GM18498 (cell line): Measurements from ENCODE around the gene BCAP31.
"Not testable (repeated sequence)": the region's sequence is repeated elsewhere in the genome, so short reads cannot be mapped to it uniquely, and the experiment has no call there.

ENCODE experiments used
- ATAC-seq: cut with Tn5 transposase; IDR thresholded peaks from one replicate; pipeline ENCODE4 v1.9.1; 2021; ENCODE audit warnings: mild to moderate bottlenecking, moderate library complexity; ENCODE audit not compliant: unreplicated experiment

Gene BCAP31

DNA sequence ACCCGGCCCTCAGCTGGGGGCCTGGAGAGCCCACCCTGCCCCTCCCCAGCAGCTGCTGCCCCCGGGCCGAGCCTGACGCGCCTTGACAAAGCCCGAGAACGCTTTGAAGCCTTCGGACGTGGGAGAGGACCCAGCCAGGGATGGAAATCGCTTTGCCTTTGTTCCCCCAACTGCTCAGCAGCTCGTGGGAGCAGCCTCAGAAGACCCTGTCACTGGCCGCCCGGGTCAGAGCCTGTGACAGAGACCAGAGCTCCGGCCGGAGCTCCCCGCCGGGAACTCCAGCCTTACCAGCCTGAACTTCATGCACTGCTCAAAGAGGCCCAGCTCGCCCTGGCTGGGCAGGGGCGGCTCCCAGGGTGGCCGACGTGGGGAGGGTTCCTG is 39.0 kb downstream of the BCAP31 start:
- no peak for ATAC-seq

GRCh38 chrX:153684467-153685155 is 39.6 kb downstream of the BCAP31 start:
- no peak for ATAC-seq

- not testable (repeated sequence) for ATAC-seq
Observed at GRCh38 chrX:153683486-153683885, 40.7 kb downstream of the BCAP31 start.

DNA sequence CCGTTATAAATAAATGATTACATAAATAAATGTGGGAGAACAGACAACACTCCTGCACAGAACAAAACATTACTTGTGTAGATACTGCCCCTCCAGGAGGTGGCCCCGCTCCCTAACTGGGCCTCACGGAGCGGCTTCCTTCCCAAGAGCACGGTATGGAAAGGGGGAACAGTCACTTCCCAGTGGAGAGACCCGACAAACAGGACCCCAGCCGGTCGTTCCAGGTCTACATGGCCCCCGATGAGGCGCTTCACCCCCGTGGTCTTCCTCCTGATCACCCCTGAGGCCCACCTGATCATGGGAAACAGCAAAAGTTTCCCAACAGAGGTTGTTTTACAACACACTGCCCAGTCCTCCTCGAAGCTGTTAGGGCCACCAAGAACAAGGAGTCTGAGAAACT is 43.0 kb downstream of the BCAP31 start:
- ATAC-seq: no peak

- ATAC-seq: no peak
Observed at GRCh38 chrX:153674219-153674851, 49.9 kb downstream of the BCAP31 start.

GRCh38 chrX:153673428-153674218 is 50.6 kb downstream of the BCAP31 start, which contains the start of gene PNCK:
Gene PNCK, minus strand, starts transcription at chrX:153673813. Its CDS starts 737 bp downstream, at chrX:153673076.
- no peak for ATAC-seq

GRCh38 chrX:153672531-153673427 is 51.4 kb downstream of the BCAP31 start:
- no peak for ATAC-seq

- no peak for ATAC-seq
Observed at GRCh38 chrX:153671589-153672530, 52.3 kb downstream of the BCAP31 start.

DNA sequence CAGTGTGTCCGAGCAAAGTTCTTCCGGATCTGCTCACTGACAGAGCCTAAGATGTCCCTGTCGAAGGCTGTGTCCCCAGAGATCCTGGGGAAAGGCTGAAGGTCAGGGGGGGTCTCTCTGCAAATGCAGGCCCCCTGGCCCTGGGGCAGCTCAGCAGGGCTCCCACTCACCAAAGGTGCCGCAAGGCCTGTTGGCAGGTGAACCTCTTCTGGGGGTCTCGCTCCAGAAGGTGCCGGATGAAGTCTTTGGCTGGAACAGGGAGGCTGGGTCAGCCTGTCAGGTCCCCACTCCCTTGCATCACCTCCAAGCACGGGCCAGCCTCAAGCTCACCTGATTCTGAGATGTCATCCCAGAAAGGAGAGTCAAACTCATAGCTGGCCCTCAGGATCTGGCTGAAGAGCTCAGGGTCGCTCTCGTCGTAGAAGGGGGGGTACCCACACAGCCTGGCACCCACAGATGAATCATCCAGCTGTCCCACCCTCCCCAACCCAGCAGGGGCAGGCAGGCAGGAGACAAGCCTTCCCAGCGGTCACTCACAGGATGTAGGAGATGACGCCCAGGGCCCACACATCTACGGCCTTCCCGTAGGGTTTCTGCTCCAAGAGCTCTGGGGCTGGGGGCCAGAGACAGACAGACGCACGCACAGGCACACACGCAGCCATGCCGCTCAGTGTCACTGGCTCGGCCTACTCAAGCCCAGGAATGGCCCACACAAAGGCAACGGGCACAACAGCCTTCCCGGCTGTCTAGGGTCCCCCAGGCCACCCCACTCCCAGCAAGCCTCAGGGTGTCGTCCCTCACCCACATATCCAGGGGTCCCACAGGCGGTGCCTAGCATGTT is 53.2 kb downstream of the BCAP31 start:
- ATAC-seq: no peak

- no peak for ATAC-seq
Observed at GRCh38 chrX:153669901-153670731, 54.1 kb downstream of the BCAP31 start.

DNA sequence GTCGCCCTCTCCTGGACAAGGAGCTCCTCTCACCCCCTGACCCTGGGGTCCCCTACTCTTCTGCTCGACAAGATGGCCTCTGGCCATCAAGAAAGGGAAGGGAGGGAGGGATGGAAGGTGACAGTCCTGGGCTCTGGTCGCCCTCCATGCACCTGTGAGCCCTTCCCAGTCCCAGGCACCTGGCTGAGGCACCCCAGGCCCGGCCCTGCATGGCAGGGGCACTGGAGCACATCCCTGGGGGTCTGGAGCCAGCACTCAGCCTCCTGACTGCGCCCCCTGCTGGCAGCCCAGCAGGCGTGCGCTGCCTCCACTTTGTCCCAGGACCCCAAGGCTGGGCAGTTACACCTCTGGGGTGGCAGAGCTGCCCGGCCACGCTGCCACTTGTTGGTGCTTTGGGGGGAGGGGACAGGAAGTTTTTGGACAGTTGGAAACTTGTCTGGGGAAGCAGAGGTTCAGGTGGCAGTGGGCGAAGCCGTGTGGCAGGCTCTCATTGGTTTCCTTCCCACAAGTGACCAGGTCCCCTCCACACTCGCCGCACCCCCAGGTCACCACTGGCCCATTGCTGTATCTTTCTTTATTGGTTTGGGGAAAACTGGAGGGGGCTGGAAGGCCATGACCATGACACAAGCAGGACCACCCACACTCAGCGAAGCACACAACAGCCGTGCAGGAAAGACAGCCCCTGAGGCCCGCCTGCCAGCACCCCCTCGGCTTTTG is 54.9 kb downstream of the BCAP31 start:
- ATAC-seq: no peak

GRCh38 chrX:153668423-153669173 is 55.6 kb downstream of the BCAP31 start:
- ATAC-seq: no peak

GRCh38 chrX:153667956-153668396 is 56.2 kb downstream of the BCAP31 start:
- ATAC-seq: peak; percentile 48

GRCh38 chrX:153667281-153667955 is 56.8 kb downstream of the BCAP31 start:
- ATAC-seq: no peak

GRCh38 chrX:153665726-153666306 is 58.4 kb downstream of the BCAP31 start:
- no peak for ATAC-seq

- ATAC-seq: no peak
Observed at GRCh38 chrX:153662266-153662665, 61.9 kb downstream of the BCAP31 start.
